Measurements from ENCODE around the gene AAR2. TPM values are rescaled to one million over a fixed set of nuclear protein-coding genes. Genes with fewer than 3 reads are reported as not detected.

Gene AAR2
- total RNA-seq, 1 experiment from 2014 or later, result 29.1 TPM

DNA sequence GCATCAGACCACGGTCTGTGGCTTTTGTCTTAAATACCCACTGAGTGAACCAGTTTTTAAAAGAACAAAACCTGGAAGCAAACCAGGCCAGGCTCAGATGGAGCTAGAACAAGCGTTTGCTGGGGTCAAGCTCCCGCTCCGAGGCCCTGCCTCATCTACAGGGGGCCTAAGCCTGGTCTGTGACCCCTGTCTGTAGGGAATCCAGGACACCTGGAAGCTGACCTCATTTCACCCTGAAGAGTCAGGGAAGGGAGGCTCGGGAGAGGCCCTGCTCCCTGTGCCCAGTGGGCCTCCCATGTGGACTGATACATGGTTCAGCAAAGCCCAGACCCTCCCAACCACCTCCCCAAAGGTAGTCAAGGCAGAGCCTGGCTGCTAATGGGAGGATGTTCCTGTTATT lies 43.1 kb downstream of the AAR2 start:
- no peak for DNase-seq (ENCODE audit: low read depth)

DNA sequence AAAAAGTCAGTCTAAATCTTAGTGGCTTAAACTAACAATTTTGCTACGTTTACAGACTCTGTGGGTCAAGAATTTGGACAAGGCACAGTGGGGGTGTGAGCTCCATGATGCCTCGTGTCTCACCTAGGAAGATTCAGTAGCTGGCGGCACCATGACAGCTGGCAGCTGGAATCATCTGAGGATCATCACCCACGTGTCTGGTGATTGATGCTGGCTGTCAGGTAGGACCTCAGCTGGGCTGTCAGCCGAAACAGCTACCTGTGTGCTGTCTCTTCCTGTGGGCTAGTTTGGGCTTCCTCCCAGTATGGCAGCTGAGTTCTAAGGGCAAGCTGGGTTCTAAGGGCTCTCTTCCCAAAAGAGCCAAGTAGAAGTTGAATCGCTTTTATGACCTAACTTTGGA lies 43.5 kb downstream of the AAR2 start:
- DNase-seq (ENCODE audit: low read depth), result no peak

DNA sequence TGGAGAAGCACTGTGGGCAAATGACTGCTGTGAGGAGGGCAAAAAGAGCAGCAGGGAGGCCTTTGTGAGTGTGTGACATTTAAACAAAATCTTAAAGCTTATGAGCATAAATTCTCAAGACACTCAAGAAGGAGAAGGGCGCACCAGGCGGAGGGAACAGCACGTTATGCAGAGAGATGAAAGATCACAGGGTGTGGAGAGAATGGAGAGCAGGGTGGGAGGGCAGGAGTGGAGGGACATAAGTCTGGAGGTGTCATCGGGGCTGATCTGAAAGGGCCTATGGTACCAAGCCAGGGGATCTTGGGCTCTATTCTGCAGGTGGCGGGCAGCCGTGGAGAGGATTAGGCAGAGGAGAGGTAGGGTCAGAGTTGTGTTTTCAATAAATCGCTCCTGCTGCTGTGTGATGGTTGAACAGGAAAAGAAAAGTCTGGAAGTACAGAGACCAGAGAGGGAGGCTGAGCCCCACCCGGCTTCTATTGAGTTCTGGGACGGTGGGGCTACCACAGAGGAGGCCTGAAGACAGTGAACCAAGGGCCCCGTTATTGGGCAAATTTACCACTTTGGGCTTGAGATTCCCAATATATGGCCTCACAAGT lies 45.6 kb downstream of the AAR2 start:
- no peak for DNase-seq (ENCODE audit: low read depth)

DNA sequence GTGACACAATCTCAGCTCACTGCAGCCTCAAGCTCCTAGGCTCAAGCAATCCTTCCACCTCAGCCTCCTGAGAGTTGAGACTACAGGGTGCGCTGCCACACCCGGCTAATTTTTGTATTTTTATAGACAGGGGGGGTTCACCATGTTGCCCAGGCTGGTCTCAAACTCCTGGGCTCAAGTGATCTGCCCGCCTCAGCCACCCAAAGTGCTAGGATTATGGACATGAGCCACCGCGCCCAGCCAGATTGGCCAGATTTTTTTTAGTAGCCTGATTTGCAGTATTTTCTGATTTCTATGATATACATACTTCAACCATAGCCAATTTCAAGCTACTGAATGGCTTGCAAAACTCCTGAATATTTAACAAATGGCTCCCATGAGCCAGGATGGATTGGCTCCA lies 48.5 kb downstream of the AAR2 start:
- no peak for DNase-seq (ENCODE audit: low read depth)

DNA sequence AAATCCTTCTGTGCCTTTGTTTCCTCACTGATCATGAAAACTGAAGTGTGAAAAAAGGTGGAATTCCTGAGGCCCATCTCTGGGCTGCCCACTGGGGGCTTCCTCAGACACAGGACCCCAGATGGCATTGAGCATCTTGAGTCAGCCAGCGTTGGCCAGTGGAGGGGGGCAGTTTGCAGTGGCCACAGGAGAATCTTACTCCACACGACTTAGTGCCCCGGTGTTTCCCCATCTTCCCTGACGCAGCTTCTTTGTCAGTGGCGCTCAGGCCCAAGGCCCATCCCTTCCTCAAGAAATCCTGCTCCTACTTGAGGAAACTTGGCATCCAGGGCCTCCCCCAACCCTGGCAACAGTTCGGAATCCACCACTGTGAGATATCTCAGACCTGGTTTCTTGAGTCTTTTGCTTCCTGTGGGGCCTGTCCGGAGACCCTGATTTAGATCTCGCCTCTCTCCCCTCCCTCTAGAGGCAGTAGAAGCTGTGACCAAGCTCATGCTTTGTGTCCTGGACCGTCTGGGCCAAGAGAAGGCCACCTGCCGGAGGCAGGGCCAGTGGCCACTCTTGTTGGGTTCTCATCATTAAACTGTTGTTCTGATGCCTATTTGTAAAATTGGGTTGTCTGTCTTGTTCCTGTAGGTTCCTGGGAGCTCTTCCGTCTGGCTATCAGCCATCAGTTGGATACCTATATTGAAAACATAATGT lies 49.6 kb downstream of the AAR2 start:
- no peak for DNase-seq (ENCODE audit: low read depth)

DNA sequence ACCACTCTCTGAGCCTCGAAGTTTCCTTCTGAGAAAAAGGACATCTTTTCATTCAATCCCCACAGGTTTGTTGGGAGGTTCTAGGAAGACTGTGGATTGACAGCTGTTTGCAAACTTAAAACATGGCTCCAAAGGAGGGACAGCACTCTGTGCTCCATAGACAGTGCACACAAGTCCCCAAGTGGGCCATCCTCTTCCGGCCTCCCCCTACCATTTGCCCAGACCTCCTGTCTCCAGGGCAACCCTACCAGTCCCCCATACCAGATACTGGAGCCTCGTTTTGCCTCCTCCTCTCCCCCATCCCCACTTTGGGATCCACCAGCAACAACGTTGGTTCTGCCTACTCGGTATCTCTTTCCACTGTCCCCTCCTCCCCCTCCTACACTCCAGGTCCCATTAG lies 61.4 kb downstream of the AAR2 start:
- no peak for DNase-seq (ENCODE audit: low read depth)

DNA sequence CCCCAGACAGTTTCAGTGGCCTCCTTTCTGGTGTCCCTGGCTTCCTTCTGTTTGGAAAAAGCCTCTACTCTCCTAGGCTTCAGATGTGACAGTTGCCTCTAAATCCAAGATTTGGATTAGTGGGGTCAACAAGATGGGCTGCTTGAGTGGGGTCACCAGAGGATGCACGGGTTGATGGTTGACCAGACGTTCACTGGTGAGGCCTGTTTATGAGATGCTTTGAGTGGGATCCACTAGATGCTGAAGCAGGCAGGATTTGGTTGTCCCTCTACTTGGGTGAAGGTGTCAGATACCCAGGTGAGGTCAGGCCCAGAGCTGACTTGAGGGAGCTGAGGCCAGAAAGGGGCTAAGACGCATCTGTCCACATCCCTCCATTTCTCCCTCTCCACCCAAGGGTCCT lies 61.8 kb downstream of the AAR2 start:
- no peak for DNase-seq (ENCODE audit: low read depth)

DNA sequence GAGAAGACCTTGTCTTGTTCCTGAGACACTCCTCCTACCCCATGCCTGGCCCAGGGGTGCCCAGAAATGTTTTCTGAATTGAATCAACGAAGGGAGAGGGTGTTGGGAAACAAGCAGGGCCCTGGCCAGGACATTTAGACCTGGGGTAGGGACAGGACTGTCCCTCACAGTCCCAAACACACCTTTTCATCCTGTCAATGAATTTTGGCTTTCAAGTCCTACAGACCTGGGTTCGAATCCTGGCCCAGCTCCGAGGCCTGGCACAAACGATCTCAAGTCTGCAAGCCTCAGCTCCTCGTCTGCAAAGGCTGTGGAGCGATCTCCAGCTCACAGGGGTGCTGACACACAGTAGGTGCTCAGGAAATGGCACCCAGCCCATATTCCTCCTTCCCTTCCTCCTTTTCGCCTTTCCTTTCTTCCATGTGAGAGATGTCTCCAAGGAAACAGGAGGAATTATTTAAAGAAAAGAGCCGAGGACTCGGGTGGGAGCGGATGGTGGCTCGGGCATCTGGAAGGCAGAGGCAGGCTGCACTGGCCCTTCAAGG lies 62.6 kb downstream of the AAR2 start:
- DNase-seq (ENCODE audit: low read depth), result no peak

DNA sequence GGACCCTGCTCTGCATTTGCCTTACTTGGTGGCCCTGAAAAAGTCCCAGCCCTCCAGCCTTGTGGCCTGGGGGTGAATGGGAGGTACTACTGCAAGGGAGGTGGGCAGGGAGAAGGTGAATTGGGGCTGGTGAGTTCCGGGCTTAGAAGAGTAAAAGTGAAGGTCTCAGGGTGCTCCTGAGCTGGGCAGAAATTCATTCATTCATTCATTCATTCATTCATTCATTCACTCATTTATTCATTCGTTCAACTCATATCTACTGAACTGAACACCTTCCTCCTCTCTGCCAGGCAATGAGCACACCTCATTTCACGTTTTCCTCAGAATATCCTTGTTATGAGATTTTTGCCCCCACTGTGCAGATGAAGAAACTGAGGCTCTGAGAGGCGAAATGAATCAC lies 63.2 kb downstream of the AAR2 start:
- DNase-seq (ENCODE audit: low read depth), result no peak

DNA sequence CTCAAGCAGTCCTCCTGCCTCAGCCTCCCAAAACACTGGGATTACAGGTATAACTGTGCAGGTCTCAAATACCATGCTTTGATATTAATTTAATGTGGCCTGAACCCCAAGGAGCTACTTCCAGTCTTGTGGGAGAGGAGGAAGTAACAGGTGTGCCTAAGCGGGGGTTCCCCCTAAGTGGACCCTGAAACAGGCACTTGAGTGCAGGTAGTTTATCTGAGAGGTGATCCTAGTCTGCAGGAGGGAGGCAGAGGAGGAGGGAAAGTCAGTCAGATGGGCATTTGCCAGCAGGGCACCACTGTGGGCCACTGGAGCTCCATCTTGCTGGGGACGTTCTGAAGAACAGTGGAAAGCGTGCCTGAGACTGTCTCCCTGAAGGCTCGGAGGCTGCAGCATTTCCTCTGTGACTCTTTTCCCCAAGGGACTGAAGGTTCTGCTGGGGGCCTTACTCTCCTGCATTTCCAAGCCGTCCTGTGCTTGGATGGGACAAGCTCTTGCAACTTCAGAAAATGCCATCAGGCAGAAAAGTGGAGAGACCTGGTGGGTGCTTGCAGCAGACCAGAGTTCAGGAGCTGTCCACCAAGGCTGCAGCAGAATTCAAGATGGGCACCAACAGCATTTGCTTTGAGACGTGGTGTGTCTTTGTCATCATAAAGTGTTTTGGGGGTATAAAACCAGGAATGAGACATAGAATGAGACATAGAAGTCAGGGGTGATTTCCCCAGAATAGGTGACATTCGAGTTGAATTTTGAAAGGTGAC lies 65.3 kb downstream of the AAR2 start:
- no peak for DNase-seq (ENCODE audit: low read depth)

DNA sequence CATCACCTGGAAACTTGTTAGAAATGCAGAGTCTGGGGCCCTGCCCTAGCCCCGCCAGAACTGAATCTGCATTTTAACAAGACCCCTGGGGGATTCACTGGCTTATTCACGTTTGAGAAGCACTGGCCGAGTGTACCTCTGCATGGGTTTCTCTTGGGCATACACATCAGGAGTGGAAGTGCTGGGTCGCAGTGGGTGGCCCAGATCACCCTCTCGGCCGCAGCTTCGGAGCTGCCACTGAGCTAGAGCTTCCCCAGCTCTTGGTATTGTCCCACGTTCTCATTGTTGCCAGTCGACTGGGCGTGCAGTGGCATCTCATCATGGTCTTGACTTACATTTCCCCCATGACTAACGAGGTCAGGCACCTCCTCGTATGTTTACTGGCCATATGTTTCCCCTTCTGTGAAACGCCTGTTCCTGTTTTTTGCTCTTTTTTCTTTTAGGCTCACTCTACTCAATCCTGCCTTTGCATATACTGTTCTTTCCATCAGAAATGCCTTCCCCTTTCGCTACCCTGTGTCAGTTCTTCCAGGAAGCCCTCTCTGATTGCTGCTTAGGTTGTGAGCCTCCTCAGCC lies 66.8 kb downstream of the AAR2 start:
- no peak for DNase-seq (ENCODE audit: low read depth)

DNA sequence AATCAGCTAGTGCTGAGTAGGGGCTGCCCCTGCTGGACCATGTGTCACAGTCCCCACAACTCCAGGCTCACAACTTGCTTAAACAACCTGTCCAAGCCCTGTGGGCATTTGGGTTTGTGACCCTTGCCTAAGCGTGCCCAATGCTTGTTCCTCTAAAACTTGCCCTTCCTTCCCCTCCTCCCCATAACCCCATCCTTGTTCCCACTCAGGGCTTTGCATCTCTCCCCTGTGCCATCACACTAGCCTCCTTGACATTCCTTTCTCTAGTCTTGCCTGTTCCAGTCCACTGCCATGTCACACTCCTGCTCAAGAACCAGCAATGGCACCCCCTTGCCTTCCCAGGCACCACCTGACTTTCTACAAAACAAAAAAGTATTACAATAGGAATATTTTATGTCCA lies 67.6 kb downstream of the AAR2 start:
- no peak for DNase-seq (ENCODE audit: low read depth)

DNA sequence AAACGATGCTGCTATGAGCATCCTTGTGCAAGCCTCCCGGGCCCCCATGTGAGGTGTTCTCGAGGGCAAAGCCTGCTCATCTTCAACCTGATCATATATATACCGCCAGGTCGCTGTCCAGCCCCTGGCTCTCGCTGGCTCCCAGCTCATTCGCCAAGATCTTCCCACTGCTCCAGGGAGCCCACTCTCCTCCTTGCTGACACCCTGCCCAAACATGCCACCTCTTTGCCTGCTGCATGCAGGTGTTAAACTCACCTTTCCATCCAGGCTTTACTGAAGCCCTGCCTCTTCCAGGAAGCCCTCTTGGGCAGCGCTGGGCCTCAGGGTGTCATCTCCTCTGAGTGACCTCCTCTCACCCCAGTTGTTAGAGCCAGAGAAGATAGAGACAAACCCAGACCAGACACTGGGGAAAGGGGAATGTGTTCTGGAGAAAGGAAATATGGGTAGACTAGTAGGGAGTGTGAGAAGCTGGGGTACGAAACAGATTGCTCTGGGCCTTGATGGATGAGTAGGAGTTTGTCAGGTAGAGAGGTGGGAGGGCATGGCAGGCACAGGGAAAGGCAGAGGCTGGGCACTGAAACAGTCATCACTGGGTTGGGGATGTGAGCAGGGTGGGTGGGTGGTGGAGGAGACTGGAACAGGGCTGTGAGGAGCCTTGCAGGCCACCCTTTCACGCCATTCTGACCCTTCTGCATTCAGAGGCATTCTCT lies 68.7 kb downstream of the AAR2 start:
- no peak for DNase-seq (ENCODE audit: low read depth)

DNA sequence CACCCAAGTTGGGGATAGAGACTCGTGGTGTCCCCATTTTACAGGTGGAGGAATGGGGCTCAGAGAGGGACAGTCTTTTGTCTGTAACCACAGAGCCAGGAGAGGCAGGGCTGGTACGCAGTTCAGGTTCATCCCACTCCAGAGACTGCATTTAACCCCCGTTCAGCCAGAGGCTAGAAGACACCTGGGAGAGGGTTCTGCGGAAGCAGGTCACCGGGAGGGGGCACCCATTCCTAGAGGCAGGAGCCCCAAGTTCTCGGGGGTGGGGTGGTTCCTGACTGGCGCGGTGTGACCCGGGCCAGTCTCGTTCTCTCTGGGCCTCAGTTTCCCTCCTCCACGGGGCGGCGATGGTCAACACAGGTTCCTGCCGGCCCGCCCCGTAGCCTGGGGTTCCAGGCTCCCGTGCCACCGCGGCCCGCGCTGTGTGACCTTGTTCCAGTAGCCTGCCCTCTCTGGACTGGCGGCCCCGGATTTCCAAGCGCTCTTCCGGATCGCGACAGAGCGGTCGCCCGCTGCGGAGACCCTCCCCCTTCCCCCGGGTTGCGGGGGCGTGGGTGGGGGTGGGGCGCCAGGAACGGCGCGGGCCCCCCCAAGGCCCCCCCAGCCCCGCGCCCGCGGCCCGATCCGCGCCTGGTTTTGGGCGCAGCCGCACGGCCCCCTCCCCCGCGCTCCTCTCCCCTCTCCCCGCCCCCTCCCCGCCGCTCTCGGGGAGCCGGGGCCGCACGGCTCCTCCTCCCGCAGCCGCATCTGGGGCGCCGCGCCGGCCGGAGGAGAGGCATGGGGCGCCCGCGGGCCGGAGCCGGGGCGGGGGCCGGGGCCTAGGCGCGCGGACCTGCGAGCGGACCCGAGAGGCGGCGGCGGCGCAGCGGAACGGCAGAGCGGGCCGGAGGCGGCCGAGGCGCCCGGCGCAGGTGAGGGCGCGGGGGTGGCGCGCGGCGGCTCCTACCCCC lies 69.6 kb downstream of the AAR2 start, which contains the start of gene DLGAP4:
DLGAP4 (plus strand) TSS at position 738 of the 950 bp plus-strand sequence. CDS start 125,379 bp downstream, outside the sequence.
- DNase-seq (ENCODE audit: low read depth), result no peak

Other genes starting within 250 kb of the AAR2 start
- gene EPB41L1, start 81.7 kb upstream of the AAR2 start, total RNA-seq (2014; rRNA removed), result 12.1 and 12.8 TPM in 2 replicates
- 17.2 and 27.4 TPM in 2 replicates for gene DLGAP4, start 69.9 kb downstream of the AAR2 start, total RNA-seq (2014; rRNA removed)